Measurements from ENCODE around the gene EFCAB6.

The EFCAB6 gene

GRCh38 chr22:43566021-43566420, 246.1 kb downstream of the EFCAB6 start:
- no peak for FAIRE-seq

GRCh38 chr22:43564859-43565258, 247.2 kb downstream of the EFCAB6 start:
- no peak for FAIRE-seq

GRCh38 chr22:43563571-43563970, 248.5 kb downstream of the EFCAB6 start:
- no peak for FAIRE-seq

GRCh38 chr22:43562843-43563242, 249.3 kb downstream of the EFCAB6 start:
- no peak for FAIRE-seq

- FAIRE-seq, result no peak
Measured at GRCh38 chr22:43561415-43562178, 250.5 kb downstream of the EFCAB6 start.

GRCh38 chr22:43560651-43561050, 251.5 kb downstream of the EFCAB6 start:
- FAIRE-seq, result no peak

- no peak for FAIRE-seq
Measured at GRCh38 chr22:43555561-43556515, 256.3 kb downstream of the EFCAB6 start.

GRCh38 chr22:43554694-43555365, 257.3 kb downstream of the EFCAB6 start:
- no peak for FAIRE-seq

GRCh38 chr22:43554259-43554636, 257.9 kb downstream of the EFCAB6 start:
- FAIRE-seq, result no peak

- FAIRE-seq, result no peak
Measured at GRCh38 chr22:43553451-43554258, 258.4 kb downstream of the EFCAB6 start.

GRCh38 chr22:43550672-43551071, 261.4 kb downstream of the EFCAB6 start:
- FAIRE-seq, result no peak

GRCh38 chr22:43550024-43550620, 262.0 kb downstream of the EFCAB6 start:
- no peak for FAIRE-seq

GRCh38 chr22:43546186-43546585, 265.9 kb downstream of the EFCAB6 start:
- no peak for FAIRE-seq

- no peak for FAIRE-seq
Measured at GRCh38 chr22:43544289-43544673, 267.8 kb downstream of the EFCAB6 start.

GRCh38 chr22:43543522-43544288, 268.4 kb downstream of the EFCAB6 start:
- FAIRE-seq, result no peak

- FAIRE-seq, result no peak
Measured at GRCh38 chr22:43542681-43543521, 269.2 kb downstream of the EFCAB6 start.

- FAIRE-seq, result no peak
Measured at GRCh38 chr22:43541462-43542407, 270.4 kb downstream of the EFCAB6 start.

- FAIRE-seq, result no peak
Measured at GRCh38 chr22:43541022-43541421, 271.1 kb downstream of the EFCAB6 start.

GRCh38 chr22:43540529-43540923, 271.6 kb downstream of the EFCAB6 start:
- no peak for FAIRE-seq
